SK-N-MC (cell line): ENCODE results near the gene UBE2O.

ENCODE experiments used
- DNase-seq: peaks from one replicate; pipeline ENCODE4 v3.0.0-alpha.2; 2011; ENCODE audit warnings: low read depth, low spot score
- H3K27ac ChIP-seq: fragments of 200-600 bp; sonication (generic); 2 replicates; pipeline ENCODE4 v1.5.1; 2016; ENCODE audit warnings: mixed run types
- H3K36me3 ChIP-seq: fragments of 200-600 bp; sonication (generic); 2 replicates; pipeline ENCODE4 v1.6.1; 2017; ENCODE audit warnings: antibody characterized with exemption, low read length, mixed read lengths; ENCODE audit not compliant: insufficient read depth
- H3K4me3 ChIP-seq: fragments of 200-600 bp; sonication (generic); 2 replicates; pipeline ENCODE4 v1.5.1; 2016
- H3K9ac ChIP-seq: fragments of 200-600 bp; sonication (generic); 2 replicates; pipeline ENCODE4 v1.8.0; 2017; ENCODE audit warnings: mixed run types, mixed read lengths; ENCODE audit not compliant: insufficient read length
- H3K9me3 ChIP-seq: fragments of 200-600 bp; sonication (generic); 2 replicates; pipeline ENCODE4 v1.6.1; 2017; ENCODE audit warnings: low read depth, mild to moderate bottlenecking, antibody characterized with exemption, low read length, moderate library complexity, mixed read lengths
- EZH2 ChIP-seq: fragments of 200-600 bp; sonication (generic); IDR thresholded peaks from one replicate; pipeline ENCODE4 v1.6.1; 2017; ENCODE audit warnings: antibody characterized with exemption
- FOXP2 ChIP-seq: optimal IDR thresholded peaks from 2 replicates; pipeline ENCODE3; 2011; ENCODE audit warnings: mild to moderate bottlenecking, moderate library complexity; ENCODE audit not compliant: insufficient read depth; ENCODE audit errors: extremely low read length, control extremely low read depth
- POLR2AphosphoS5 ChIP-seq: IDR thresholded peaks from 2 replicates; pipeline ENCODE4 v1.6.1; 2012; ENCODE audit warnings: mild to moderate bottlenecking, low read depth, low read length, borderline replicate concordance

Gene UBE2O

DNA sequence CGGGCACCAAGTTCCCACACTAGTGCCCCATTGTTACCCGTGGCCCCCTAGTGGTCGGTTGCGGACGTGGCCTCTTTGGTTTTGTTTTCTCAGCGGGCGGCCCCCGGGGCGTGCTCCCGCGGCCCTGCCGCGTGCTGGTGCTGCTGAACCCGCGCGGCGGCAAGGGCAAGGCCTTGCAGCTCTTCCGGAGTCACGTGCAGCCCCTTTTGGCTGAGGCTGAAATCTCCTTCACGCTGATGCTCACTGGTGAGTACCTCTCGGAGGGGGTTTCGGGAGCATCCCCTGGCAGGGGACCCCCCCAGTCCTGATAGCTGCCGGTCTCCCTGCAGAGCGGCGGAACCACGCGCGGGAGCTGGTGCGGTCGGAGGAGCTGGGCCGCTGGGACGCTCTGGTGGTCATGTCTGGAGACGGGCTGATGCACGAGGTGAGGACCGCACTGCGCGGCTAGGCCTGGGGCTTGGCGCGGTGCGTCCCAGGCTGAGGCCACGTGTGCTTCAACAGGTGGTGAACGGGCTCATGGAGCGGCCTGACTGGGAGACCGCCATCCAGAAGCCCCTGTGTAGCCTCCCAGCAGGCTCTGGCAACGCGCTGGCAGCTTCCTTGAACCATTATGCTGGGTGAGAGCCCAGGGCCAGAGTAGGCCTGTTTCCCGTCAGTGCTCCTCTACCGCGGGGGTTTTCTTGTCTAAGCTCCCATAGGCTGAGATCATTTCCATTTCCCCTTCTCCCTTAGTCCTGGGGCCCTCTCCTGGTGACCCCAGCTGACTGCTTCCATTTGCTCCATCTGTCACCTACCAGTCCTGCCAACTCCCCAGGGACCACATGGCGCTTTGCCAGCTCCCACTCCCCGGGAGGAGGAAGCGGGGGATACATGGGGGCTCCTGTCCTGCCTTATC, 66.8 kb downstream of the UBE2O start:
- no peak for DNase-seq
- Histone ChIP-seq H3K27ac (no peak overlapping the region), H3K36me3 (no peaks in the 10 kb centered on the region; the same call in 1 of the 2 replicates), H3K9me3 (no peaks in the 10 kb centered on the region), H3K9ac (no peak overlapping the region), H3K4me3 (peak overlapping the region; percentile 92)
- no peak for TF ChIP-seq POLR2AphosphoS5
- TF ChIP-seq FOXP2 = peak; percentile 74
- no peak for TF ChIP-seq EZH2

GRCh38 chr17:76384987-76385891, 67.7 kb downstream of the UBE2O start:
- TF ChIP-seq EZH2 (no peak), FOXP2 (no peak), POLR2AphosphoS5 (no peak)
- Histone ChIP-seq H3K4me3 (peak overlapping the region; percentile 92), H3K9me3 (no peaks in the 10 kb centered on the region), H3K27ac (no peak overlapping the region), H3K36me3 (no peaks in the 10 kb centered on the region), H3K9ac (peak overlapping the region; percentile 59)
- no peak for DNase-seq

GRCh38 chr17:76384222-76384986, 68.5 kb downstream of the UBE2O start, which contains the start of gene SPHK1:
SPHK1 (plus strand) TSS chr17:76384609; CDS start chr17:76385645, 1,036 bp downstream.
- Histone ChIP-seq H3K27ac (no peak within 1 kb of the TSS), H3K4me3 (peak within 1 kb of the TSS; percentile 92), H3K36me3 (no peaks in the 10 kb centered on the region), H3K9ac (peak within 1 kb of the TSS; percentile 63), H3K9me3 (no peaks in the 10 kb centered on the region)
- TF ChIP-seq POLR2AphosphoS5 (0 out of 2 replicates have a peak, but pooled peaks have one; percentile 31), FOXP2 (no peak), EZH2 (no peak)
- DNase-seq = no peak

- Histone ChIP-seq H3K9ac (peak overlapping the region; percentile 63), H3K4me3 (peak overlapping the region; percentile 92), H3K36me3 (no peaks in the 10 kb centered on the region), H3K9me3 (no peaks in the 10 kb centered on the region), H3K27ac (no peak overlapping the region)
- no peak for TF ChIP-seq EZH2
- no peak for TF ChIP-seq POLR2AphosphoS5
- no peak for TF ChIP-seq FOXP2
- no peak for DNase-seq
These were observed 69.3 kb downstream of the UBE2O start for GRCh38 chr17:76383546-76384221.

GRCh38 chr17:76382803-76383545, 70.0 kb downstream of the UBE2O start:
- Histone ChIP-seq H3K36me3 (no peaks in the 10 kb centered on the region), H3K9ac (peak overlapping the region; percentile 63), H3K4me3 (peak overlapping the region; percentile 92), H3K9me3 (no peaks in the 10 kb centered on the region), H3K27ac (no peak overlapping the region)
- no peak for DNase-seq
- no peak for TF ChIP-seq FOXP2
- TF ChIP-seq EZH2 = no peak
- TF ChIP-seq POLR2AphosphoS5 = no peak

DNA sequence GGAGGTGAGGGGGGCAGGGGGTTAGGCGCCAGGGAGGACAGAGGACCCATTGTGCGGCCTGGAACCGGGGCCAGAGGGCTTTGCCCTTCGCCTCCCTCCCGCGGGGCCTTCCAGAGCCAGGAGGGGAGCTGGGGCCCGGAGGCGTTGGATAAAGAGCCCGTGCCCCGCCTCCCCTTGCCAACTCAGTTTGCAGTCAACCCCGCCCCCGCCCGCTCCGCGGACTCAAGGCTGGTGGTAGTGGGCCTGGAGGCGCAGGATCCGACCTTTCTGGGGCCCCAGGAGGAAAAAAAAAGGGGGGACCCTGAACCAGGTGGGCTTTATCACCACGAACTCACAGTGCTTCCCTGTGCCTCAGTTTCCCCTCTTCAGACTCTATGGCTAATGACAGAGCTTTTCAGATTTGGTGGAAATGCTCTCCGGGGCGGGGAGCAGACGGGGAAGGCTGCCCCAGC, 70.6 kb downstream of the UBE2O start:
- TF ChIP-seq POLR2AphosphoS5 = no peak
- H3K4me3 ChIP-seq = peak overlapping the region; percentile 92
- H3K36me3 ChIP-seq = no peaks in the 10 kb centered on the region
- H3K9ac ChIP-seq = no peak overlapping the region
- no peaks in the 10 kb centered on the region for H3K9me3 ChIP-seq
- H3K27ac ChIP-seq = no peak overlapping the region
- no peak for DNase-seq

DNA sequence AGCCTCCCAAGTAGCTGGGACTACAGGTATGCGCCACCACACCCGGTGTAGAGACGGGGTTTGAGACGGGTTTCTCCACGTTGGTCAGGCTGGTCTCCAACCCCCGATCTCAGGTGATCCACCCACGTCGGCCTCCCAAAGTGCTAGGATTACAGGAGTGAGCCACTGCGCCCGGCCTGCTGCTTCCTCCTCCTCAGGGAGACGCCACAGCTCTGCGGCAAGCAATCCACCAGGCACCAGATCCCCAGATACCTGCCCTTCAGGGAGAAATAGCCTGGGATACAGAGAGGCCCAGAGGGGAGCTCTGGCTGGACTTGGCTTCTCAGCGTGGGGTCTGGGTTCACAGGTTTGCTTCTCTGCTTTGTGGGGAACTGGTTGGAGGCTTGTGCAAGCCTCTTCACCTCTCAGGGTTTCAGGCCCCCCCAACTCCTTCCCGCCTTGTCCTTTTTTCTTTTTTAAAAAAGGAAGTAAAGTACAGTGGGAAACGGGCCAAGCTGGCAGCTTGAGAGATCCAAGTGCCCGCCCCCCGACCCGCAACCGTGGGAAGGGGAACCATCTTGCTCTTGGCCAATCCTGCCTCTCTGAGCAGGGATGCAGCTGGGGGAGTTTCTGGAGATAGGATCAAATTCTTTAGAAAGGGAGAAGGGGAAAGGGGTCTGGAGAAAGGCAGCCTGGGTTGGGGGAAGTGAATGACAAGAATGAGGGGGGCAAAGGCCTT, 71.2 kb downstream of the UBE2O start:
- no peak overlapping the region for H3K27ac ChIP-seq
- H3K9ac ChIP-seq = no peak overlapping the region
- no peak overlapping the region for H3K4me3 ChIP-seq
- no peak for DNase-seq
- H3K9me3 ChIP-seq = no peaks in the 10 kb centered on the region
- H3K36me3 ChIP-seq = no peaks in the 10 kb centered on the region
- TF ChIP-seq FOXP2 (no peak), POLR2AphosphoS5 (no peak), EZH2 (no peak)
